Fibroblast of gingiva (primary cell): Measurements from ENCODE around the gene RAB17.
A peak's percentile ranks its signal among the peaks of the same experiment; 100 is the strongest.
"Not testable (repeated sequence)": the region's sequence is repeated elsewhere in the genome, so short reads cannot be mapped to it uniquely, and the experiment has no call there.

Source experiments
- DNase-seq: peaks from one replicate; pipeline ENCODE4 v3.0.0-alpha.2; 2011; ENCODE audit warnings: low read depth

The RAB17 gene

DNA sequence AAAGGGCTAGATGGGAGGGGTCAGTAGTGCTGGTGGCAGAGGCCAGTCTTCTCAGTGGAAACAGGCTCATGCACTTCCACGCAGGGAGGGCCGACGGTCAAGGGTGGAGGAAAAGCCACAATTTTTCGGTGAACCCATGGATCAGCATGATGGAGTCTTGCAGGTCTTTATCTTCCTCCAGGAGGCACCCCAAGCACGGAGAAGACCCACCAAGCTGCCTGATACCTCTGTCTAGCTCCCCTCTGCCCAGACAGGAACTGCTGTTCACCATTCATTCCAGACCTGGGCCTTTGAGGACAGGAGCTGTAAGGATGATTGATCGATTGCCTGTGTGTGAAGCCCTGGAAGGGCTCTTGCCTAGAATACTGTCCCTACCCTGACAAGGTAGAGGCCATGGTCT, 34.0 kb upstream of the RAB17 start:
- no peak for DNase-seq

DNA sequence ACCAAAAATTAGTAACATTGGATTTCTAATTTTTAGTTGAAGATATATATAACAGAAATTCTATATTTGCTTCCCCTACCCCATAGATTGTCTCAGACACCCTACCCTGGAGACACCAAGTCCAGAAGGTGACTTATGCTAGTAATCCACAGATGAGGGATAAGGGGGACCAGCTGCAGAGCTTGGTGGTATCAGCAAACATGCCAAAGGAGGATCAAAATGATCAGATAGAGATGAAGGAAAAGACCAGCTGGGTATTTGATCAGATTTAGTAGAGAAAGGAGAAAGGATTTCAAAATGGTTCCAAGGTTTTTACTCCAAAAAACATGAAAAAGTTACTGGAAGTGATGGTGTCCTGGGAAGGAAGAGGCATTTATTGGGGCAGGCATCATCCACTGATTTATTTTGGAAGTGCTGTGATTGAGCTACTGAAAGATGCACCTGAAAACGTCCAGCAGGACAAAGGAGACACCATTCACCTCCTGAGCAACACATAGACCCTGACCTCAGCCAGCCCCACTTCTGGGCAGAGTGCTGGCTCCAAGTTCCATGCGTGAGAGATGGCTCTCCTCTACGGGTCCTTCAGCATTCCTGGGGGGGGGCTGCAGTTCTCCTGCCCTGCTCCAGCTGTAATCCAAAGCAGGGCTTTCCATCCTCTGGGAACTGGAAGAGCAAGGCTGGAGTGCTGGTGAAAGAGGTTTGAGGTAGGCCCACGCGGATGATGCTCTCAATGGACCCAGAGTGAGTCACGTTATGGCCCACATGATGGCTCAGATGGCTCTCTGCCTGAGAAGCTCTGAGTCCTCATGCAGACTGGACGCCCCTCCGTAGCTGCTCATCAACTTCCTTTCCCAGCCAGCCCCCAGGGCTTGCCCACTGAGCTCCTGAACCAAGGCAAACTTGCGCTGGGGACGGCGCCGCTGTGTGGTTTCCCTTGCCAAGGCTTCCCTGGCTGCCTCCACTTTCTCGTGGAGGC, 33.2 kb upstream of the RAB17 start:
- DNase-seq: no peak

DNA sequence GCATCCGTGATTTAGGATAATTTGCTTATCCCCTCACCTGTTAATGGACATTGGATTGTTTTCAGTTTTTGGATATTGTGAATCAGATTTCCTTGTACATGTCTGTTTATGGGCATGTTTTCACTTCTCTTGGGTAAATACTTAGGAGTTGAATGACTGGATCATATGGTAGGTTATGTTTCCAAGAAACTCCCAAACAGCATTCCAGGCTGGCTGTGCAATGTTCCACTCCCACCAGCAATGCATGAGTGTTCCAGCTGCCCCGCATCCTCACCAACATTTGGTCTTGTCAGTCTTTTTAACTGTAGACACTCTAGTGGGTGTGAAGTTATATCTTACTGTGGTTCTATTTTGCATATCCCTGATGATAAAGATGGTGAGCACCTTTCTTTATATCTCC, 27.9 kb upstream of the RAB17 start:
- DNase-seq: peak; percentile 71

DNA sequence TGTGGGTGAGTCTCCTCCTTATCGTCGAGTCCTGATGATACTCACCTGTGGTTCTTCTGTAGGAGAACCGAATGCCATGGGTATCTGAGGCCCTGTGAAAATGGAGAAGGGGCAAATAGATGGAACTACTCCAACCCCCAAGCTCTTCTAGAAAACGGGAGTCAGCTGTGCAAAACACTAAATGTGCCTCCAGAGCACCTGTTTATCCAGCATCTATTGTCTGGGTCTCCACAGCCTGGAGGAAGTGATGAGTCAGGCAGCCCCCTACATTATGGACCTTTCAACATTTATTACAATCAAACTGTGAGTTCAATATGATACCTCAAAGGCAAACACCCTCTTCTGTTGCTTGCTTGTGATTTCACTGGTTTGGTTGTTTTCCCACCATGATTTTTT, 27.1 kb upstream of the RAB17 start:
- DNase-seq: no peak

DNA sequence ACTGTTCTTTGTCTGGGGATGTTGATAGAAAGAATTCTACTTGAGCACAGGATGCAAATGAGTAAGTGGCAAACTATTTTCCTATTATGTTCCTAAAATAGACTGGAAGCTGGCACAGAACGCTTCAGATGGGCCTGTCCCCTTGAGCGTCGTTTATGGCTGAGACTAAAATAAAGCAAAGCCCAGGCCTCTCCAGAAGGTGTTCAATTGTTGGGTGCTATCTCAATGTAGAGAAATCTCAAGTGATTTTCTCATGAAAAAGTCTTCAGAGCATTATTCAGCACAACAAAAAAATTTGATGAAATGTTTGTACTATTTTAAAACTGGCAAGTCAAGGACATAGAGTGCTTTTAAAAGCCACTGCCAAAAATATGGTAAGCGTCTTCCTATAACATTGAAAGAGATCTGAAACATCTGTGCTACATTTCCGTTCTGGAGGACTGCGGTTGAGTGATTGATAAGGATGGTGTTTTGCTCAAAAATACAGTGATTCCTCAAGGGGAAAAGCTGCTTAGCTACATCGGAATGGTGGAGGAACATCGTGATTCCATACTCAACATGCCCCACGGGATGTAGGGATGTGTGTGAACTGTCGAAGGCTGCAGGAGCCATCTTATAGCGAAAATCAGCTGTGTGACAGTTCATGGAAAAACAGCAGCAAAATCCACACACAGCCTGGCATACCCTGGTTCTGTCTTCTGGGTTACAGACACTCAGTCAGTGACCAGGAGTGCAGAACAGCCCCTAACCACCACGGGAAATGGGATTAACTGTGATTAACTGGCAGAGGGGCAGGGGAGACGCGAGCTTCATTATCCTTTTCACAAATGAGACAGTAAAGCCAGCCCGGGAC, 26.4 kb upstream of the RAB17 start:
- peak; percentile 79 for DNase-seq

DNA sequence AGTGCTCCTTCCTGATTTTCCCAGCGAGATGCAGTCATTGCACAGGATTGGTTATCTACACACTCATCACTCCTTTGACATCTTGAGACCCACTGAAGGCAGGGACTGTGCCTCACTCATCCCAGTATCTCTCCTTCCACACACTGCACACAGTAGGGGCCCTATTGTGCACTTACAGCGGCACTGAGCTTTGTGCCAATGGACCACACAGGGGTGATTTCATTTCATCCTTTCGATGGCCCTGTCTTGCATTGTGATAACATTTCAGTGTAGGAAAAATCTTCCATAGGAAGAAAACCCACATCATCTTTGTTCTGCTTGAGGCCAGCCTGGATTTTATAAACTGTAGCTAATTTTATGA, 25.8 kb upstream of the RAB17 start:
- DNase-seq: no peak

DNA sequence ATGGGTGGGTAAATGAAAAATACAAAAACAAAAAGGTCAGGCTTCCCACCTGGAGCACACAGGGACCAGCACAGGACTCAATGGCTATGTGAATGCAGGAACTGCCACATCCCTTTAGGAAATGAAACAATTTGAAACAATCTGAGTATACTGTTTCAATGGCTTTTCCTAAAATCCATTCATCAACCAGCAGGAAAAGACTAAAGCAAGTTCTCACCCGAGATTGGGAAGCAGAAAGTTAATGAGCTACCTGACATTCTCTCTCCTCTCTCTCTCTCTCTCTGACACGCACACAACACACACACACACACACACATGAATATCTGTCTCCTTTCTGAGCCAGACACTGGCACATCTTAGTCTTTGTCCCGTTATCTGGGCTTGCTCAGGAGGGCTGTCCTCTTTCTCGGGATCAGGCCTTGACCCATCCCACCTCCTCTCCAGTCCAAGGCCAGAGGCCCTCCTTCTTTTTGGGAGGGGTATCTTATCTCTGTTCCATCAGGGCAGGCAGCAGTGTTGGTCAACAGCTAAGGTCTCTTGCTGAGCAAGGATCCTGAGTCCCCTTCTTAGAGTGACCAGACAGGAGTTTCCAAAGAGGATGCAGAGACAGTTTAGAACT, 25.2 kb upstream of the RAB17 start:
- DNase-seq: no peak

DNA sequence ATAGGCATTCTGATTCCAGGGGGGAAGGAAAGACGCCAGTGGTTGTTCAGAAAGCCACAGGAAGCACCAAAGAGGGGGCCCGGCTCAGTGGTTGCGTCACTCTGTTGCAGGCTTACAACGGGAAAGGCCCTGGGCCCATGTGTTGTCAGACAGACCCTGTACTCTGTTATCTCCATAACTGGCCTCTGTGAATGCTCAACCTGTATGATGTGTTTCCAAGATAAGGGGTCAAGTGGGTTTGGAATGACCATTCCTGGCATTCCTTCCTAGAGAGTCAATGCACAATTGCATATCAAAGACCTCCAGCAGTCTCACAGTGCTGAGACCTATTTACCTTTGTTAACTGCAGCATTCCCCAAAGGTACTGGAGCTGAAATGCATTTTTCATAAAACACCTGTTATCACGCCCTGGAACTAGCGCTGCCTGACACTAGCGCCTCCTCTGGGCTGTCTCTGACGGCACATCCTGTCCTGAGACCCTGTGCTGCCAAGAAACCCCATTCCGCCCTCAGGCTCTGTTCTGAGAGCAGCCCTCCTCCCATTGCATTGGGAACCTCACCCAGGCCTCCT, 23.7 kb upstream of the RAB17 start:
- DNase-seq: no peak

DNA sequence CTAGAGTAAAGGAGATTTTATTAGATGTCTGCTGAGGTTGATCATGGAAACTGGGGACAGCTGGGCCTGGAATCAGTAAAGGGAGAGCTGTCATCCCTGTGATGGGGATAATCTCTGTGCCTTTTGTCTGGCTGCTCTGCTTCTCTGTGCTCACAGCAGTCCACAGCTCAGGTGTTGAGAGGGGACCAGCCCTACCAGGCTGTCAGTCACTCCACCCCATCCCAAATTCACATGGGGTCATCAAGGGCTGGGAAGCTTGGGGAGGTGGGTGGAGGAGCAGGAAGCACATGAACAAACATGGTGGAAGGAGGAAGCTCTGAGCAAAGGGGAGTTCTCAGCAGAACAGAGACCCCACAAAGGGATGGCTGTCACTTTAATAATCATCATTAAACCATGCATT, 23.1 kb upstream of the RAB17 start:
- DNase-seq: no peak

DNA sequence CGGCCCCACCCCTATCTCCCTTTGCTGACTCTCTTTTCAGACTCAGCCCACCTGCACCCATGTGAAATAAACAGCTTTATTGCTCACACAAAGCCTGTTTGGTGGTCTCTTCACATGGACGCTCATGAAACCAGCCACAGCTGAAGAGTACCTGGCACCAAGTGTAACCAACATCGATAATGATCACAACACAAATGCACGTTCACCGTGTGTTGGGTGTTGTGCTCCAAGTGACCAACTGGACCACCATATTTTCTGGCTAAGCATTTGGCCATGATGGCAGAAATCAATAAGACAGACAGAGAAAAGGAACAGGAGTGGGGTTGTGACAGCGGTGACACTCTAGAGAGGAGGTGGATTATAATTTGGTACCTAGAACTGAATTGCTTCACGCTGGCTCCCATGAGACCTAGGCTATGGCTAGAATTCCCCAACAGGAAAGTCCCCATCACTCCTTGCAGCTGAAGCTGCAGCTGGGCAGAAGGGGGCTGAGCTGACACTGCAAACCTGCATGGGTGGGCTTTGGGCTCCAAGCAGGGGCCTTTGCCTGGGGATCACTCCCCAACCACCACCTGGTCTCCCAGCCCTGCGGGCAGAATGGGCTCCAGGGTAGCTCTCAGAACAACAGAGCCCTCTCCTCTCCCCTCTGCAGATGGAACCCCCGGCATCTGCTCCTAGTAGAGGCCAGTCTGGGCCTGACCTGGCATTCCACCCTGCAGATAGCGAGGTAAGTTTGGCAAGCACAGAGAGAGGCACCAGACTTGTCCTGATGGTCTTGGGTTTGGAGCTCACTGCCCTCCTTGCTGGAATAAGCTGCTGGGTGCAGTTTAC, 22.2 kb upstream of the RAB17 start:
- DNase-seq: no peak

DNA sequence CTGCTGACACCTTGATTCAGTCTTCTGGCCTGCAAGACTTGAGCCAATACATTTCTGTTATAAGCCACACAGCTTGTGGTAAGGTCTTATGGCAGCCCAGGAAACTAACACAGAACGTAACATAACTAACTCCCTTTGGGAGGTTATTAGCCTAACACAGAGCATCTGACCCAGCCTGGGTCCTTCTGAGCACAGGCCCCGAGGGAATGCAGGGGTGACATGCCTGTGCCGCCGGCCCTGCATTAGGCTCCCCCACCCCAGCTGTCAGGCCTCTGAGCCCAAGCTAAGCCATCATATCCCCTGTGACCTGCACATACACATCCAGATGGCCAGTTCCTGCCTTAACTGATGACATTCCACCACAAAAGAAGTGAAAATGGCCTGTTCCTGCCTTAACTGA, 16.0 kb upstream of the RAB17 start:
- not testable (repeated sequence) for DNase-seq

DNA sequence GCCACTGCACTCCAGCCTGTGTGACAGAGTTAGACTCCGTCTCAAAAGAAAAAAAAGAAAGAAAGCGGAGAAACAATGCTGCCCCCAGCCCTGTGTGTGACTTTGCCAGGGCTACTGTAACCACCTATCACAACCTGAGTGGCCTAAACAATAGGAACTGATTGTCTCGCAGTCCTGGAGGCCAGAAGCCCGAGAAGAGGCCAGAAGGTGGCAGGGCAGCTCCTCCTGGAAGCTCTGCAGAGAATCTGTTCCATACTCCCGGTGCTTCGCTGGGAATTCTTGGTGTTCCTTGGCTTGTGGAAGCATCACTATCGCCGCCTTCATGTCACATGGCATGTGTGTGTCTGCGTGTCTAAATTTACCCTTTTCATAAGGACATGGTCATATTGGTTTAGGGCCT, 14.4 kb upstream of the RAB17 start:
- DNase-seq: no peak

DNA sequence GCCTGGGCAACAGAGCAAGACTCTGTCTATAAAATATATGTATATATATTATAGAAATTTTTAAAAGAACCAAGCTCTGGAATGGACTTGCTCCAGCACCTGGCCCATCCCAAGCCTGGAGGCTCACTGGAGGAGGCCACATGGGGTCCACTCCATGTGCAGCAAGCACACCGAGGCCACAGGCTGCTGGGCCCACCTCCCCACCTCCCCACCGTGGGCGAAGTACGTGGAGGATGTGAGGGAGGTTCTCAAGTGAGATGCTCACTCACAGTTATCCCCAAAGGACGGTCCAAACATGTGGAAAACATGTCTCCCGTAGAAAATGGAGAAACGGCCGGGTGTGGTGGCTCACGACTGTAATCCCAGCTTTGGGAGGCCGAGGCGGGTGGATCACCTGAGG, 13.9 kb upstream of the RAB17 start:
- DNase-seq: no peak

DNA sequence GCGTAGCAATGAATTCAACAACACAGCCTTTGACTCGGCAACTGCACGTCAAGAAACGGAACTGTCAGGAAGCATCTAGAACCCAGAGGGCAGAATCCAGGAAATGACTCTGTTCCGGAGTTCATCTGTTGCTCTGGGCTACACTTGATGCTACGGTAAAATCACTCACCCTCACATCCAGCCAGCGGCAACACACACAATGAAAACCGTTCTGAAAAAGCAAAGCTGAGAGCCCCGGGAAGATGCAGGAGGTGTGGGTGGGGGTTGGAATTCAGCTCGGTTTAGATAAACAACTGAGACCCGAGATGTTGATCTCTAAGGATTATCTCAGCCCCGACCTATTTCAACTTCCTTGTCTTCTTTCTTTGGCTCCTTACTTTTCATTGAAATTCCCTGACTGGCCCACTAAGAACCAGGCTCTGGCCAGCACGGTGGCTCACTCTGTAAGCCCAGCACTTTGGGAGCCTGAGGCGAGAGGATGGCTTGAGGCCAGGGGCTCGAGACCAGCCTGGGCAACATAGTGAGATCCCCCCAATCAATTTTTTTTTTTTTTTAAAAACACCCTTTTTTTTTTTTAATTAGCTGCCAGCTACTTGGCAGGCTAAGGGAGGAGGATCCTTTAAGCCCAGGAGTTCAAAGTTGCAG, 13.3 kb upstream of the RAB17 start:
- DNase-seq: no peak

DNA sequence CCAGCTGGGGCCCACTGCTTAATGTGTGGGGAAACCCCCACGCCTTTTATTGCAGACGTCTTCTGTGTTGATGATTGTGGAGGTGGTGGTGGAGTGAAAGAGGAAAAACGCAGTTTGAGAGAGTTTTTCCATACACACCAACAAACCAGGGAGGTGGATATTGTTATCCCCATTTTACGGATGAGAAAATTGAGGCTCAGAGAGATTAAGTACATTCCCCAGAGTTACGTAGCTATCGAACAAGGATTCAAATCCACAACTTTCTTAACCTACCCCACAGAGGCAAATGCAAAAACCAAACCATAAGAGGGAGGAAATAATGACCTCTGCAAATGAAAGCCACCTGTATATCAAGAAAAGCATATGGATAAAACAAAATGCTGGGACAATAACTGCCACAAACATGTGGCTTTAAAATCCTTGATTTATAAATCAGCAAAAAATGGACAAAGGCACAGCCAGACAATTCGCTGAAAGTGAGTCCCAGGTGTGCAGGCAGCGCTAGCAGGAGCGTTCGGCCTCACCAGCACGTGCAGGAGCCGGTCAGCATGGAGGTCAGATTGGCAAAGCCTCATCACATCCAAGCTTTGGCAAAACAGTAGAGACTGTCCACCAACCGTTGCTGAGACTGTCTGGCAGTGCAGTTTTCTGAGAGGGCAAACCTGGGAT, 12.6 kb upstream of the RAB17 start:
- no peak for DNase-seq

DNA sequence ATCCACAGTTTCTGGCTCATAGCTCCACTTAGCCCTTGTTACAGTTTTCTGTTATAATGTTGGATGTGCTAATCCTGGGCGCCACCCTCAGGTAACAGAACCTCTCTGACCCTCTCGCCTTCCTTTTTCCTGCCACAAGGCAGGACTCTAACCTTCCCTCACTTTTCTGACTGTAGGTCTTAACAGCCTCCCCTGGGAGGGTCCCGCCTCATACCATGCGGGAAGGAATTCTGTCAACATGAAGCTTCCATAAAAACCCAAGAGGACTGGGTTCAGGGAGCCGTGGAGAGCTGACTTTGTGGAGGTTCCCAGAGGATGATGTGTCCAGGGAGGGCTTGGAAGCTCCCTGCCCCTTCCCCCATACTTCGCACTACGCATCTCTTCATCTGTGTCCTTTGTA, 11.9 kb upstream of the RAB17 start:
- DNase-seq: no peak

DNA sequence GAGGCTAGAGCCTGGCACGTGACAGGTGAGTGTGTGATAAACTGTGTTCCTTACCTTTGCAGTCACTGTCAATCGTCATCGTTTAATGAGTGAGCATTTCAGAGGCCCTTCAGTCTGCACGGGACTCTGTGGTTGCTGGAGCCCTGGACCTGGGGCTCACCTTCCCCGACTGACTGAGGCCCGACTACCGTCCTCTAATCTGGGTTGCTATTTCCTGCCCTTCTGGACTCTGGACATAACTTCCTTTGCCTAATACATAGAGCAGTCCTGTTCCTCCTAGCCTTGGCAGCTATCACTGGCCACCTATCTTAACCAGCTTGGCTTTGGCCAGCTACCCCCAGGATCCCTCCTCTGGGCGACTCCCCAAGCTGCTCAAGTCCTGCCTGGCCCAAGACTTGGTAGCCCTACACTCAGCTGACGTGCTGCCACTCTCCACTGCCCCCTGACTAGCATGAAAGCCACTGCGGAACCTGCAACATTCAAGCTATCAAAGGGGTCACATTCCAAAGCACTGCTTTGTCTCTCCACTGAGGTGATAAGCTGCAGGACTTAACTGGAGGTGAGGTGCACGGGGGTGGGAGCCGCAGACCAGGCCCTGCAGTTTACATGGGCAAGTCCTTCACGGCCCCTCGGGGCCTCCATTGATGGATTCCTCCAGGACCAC, 11.1 kb upstream of the RAB17 start:
- no peak for DNase-seq

DNA sequence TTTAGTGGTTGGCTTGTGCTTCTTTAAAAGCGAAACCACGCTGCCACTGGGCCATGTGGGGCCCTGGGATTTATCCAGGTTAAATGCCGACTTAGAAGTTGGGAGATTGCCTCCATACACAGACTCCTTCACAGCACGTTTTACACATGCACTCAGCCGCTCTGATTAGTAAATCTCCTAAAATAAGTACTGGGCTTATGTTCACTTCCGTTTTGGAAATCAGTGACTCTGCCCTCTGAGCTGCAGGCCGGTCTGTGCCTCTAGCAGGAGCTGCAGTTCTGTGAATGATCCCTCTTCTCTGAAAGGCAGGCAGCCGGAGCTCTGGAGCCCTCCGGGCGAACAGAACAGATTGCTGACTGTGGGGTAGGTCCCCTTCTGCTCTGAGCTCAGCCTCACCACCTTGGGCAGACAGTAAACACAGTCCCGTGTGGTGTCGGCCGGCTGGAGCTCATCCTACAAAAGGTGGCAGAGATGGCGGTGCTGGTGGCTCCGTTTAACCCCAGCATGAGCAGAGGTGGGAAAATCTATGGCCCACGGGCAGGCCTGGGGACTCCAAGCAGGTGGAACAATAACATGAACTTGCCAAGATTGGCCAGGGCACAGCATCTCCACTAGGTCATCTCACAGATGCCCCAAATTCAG, 9.8 kb upstream of the RAB17 start:
- DNase-seq: peak; percentile 77

DNA sequence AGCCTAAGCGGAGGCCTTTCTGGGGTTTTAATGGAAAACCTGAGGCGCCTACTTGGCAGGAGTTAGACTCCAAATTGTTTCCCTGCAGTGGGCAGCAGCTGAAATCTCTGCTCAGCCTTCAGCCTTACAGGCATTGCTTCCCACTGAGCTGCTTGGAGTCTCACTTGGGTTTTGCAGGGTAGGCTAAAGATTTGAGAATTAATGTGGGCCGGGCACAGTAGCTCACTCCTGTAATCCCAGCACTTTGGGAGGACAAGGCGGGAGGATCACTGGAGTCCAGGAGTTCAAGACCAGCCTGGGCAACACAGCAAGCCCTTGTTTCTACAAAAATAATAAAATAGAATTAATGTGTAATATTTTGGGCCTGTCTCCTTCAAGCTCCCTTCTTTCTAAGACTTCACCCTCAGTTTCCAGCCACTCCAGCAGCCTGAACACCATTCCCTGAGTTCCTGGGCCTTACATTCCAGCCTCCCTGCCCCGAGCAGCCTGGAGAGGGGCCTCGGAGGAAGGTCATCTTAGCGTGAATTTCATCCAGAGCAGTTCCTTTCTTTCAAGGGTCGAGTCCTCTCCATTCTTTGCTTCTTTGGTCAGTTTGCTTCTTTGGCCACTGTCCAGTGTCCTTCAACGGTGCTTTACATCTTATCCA, 9.1 kb upstream of the RAB17 start:
- no peak for DNase-seq
